Nephron progenitor cell (in vitro differentiated cells): ENCODE results near the gene MUL1.

Experiments used
- DNase-seq: peaks from one replicate; pipeline ENCODE4 v3.0.0; 2021
- H3K27ac Mint-ChIP-seq: 2 replicates; pipeline ENCODE4 v1.8.0; 2021; ENCODE audit warnings: mild to moderate bottlenecking, moderate library complexity, mixed read lengths
- H3K27me3 Mint-ChIP-seq: 2 replicates; pipeline ENCODE4 v1.8.0; 2021; ENCODE audit warnings: mild to moderate bottlenecking, low read depth, mixed read lengths; ENCODE audit not compliant: poor library complexity
- H3K36me3 Mint-ChIP-seq: 2 replicates; pipeline ENCODE4 v1.8.0; 2021; ENCODE audit warnings: low read depth, mixed read lengths
- H3K4me1 Mint-ChIP-seq: 2 replicates; pipeline ENCODE4 v1.8.0; 2021; ENCODE audit warnings: mixed read lengths
- H3K4me3 Mint-ChIP-seq: 2 replicates; pipeline ENCODE4 v1.8.0; 2021; ENCODE audit warnings: mild to moderate bottlenecking, moderate library complexity, mixed read lengths
- H3K9me3 Mint-ChIP-seq: 2 replicates; pipeline ENCODE4 v1.8.0; 2021; ENCODE audit warnings: mild to moderate bottlenecking, moderate library complexity, mixed read lengths
- TF ChIP-seq, protein P1 (sequence below): fragments of 200-600 bp; sonication (generic); IDR thresholded peaks from 2 replicates; pipeline ENCODE4 v1.5.0; 2021; ENCODE audit warnings: antibody characterized with exemption

MUL1 gene

DNA sequence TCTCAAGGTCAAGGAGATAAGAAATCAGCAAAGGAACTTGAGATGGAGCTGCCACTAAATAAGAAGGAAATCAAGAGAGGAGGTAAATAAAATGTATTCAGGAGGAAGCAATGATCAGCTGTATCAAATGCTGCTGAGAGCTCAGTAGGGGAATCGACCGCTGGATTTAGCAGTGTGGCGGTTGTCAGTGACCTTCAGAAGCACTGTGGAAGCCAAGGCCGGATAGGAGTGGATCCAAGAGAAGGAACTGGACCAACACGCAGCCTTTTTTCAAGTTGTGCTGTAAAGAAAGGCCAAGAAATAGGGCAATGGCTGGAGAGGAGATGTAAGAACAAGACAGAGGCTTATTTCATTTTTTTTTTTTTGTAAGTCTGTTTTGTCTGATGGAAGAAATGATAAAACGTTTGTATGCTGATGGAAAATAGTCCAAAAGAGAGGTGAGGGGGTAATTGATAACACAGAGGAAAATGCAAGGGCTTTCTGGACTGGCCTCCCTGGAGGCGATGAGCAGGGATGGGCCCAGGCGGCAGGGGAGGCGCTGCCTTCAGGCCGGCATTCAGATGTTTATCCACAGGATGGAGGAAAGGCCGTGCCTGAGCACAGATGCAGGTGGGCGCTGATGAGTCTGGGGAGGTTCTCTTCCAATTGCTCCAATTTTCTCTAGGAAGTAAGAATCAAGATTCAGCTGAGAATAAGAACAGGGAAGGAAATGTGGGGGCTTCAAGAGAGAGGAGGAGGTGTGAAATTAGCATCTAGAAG lies 26.9 kb upstream of the MUL1 start:
- no peaks in the 10 kb centered on the region for H3K36me3 Mint-ChIP-seq
- H3K27me3 Mint-ChIP-seq, result peaks cover 90% of the 10 kb centered on the region
- no peak overlapping the region for H3K4me3 Mint-ChIP-seq
- TF ChIP-seq, protein P1, sequence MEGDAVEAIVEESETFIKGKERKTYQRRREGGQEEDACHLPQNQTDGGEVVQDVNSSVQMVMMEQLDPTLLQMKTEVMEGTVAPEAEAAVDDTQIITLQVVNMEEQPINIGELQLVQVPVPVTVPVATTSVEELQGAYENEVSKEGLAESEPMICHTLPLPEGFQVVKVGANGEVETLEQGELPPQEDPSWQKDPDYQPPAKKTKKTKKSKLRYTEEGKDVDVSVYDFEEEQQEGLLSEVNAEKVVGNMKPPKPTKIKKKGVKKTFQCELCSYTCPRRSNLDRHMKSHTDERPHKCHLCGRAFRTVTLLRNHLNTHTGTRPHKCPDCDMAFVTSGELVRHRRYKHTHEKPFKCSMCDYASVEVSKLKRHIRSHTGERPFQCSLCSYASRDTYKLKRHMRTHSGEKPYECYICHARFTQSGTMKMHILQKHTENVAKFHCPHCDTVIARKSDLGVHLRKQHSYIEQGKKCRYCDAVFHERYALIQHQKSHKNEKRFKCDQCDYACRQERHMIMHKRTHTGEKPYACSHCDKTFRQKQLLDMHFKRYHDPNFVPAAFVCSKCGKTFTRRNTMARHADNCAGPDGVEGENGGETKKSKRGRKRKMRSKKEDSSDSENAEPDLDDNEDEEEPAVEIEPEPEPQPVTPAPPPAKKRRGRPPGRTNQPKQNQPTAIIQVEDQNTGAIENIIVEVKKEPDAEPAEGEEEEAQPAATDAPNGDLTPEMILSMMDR, result no peak
- no peak for DNase-seq
- H3K4me1 Mint-ChIP-seq, result peaks cover 22% of the 10 kb centered on the region
- H3K9me3 Mint-ChIP-seq, result no peaks in the 10 kb centered on the region
- no peak overlapping the region for H3K27ac Mint-ChIP-seq

DNA sequence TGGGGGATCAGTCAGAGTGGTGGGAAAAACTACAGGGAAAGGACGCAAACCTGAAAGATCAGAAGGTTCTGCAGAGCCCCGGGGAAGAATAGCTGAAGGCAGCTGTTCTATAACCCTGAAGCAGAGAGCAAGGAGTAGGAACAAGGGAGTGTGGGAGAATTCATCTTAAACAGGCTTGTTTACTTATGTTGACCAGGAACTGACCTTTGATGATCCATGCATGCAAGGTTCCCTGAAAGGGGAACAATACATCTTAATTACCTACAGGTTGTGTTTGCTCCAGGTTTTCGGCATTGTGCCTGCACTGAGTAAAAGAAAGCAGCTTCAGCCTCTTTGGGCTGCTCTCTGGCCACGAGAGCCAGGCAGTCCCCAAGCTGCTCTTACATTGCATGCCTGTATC lies 25.7 kb upstream of the MUL1 start:
- H3K4me3 Mint-ChIP-seq, result no peak overlapping the region
- peaks cover 90% of the 10 kb centered on the region for H3K27me3 Mint-ChIP-seq
- TF ChIP-seq, protein P1, result no peak
- DNase-seq, result no peak
- peaks cover 22% of the 10 kb centered on the region for H3K4me1 Mint-ChIP-seq
- peak overlapping the region; percentile 67 for H3K27ac Mint-ChIP-seq
- no peaks in the 10 kb centered on the region for H3K36me3 Mint-ChIP-seq
- H3K9me3 Mint-ChIP-seq, result no peaks in the 10 kb centered on the region

DNA sequence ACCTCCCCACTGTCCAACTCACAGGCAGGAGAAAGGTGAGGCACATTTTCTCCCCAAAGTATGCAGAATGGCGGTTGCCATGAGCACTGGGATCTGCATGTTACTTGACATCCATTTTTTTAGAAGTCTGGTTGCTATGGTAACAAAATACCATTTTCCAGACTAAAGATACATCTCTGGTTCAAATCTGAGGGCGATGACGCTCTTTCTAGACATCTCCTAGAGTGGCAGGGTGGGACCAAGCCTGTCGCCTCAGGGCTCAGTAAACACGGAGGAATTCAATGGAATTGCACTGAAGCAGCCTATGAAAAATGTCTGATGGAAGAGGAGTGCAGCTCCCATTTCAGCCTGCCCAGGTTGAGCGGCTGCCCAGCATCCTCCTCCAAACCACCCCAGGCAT lies 22.9 kb upstream of the MUL1 start:
- DNase-seq, result no peak
- TF ChIP-seq, protein P1, result no peak
- Mint-ChIP-seq H3K4me1 (peaks cover 22% of the 10 kb centered on the region), H3K27me3 (peaks cover 93% of the 10 kb centered on the region), H3K9me3 (no peaks in the 10 kb centered on the region), H3K4me3 (no peak overlapping the region), H3K27ac (no peak overlapping the region), H3K36me3 (no peaks in the 10 kb centered on the region)

DNA sequence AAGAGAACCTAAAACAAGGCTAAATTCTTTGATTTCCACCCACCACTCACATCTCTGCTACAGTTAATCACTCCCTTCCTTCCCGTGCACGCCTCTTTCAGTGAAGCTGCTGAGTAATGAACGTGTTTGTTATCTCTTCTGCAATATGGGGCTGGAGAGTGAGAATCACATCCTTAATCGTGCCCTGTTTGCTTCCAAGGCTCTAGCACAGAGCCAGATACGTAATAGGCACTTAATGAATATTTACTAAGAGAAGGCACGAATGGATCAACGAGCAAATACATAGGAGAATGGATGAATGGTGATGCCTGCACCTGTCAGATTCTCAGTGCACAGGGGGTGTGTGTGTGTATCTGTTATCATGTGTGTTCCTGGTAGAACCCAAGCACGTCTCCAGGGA lies 22.4 kb upstream of the MUL1 start:
- H3K4me1 Mint-ChIP-seq, result peaks cover 22% of the 10 kb centered on the region
- H3K36me3 Mint-ChIP-seq, result no peaks in the 10 kb centered on the region
- H3K27ac Mint-ChIP-seq, result no peak overlapping the region
- DNase-seq, result no peak
- H3K4me3 Mint-ChIP-seq, result no peak overlapping the region
- TF ChIP-seq, protein P1, result no peak
- no peaks in the 10 kb centered on the region for H3K9me3 Mint-ChIP-seq
- peaks cover 91% of the 10 kb centered on the region for H3K27me3 Mint-ChIP-seq

DNA sequence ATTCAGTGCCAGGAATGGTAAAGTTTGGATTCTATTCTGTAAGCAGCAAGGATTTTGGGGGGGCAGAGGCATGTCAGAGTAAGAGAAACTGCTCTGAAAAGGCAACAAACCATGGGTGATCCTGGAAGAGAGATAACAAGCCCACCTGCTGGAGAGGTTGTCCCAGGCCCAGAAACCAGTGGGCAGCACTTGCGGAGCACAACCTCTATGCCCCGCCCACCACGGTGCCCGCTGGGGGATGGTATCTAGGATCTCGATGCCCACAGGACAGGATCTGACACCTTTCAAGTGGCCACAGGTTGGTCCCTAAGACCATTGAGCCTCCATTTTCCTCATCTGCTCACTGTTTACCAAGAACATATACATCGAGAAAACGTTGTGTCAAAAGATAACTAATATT lies 20.3 kb upstream of the MUL1 start:
- H3K27me3 Mint-ChIP-seq, result peaks cover 91% of the 10 kb centered on the region
- no peak overlapping the region for H3K27ac Mint-ChIP-seq
- H3K4me1 Mint-ChIP-seq, result peaks cover 5% of the 10 kb centered on the region
- no peak overlapping the region for H3K4me3 Mint-ChIP-seq
- H3K36me3 Mint-ChIP-seq, result no peaks in the 10 kb centered on the region
- DNase-seq, result no peak
- TF ChIP-seq, protein P1, result no peak
- no peaks in the 10 kb centered on the region for H3K9me3 Mint-ChIP-seq

DNA sequence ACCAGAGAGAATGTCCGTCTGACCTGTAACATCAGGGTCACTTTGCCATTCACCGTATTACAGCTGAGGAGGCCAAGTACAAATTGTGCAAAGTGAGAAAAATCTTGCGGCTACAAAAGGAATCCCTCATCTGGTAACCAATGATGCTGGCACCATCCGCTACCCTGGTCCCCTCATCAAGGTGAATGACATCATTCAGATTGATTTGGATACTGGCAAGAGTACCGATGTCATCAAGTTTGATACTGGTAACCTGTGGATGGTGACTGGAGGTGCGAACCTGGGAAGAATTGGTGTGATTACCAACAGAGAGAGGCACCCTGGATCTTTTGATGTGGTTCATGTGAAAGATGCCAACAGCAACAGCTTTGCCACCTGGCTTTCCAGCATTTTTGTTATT lies 18.3 kb upstream of the MUL1 start:
- Mint-ChIP-seq H3K9me3 (no peaks in the 10 kb centered on the region), H3K27me3 (peaks cover 94% of the 10 kb centered on the region), H3K36me3 (no peaks in the 10 kb centered on the region), H3K4me3 (no peak overlapping the region), H3K4me1 (no peaks in the 10 kb centered on the region), H3K27ac (no peak overlapping the region)
- TF ChIP-seq, protein P1, result no peak
- DNase-seq, result no peak
